Nephron (organoid): Measurements from ENCODE around the gene ABLIM2.

Source experiments
- H3K27ac Mint-ChIP-seq, 3 experiments: 2 replicates each; pipeline ENCODE4 v1.8.0; 2020; ENCODE audit warnings: mixed read lengths in 3 of 3, mild to moderate bottlenecking in 2 of 3, moderate library complexity in 1 of 3
- H3K27me3 Mint-ChIP-seq: 2 replicates; pipeline ENCODE4 v1.8.0; 2021; ENCODE audit warnings: low read depth, mild to moderate bottlenecking, moderate library complexity, mixed read lengths
- H3K36me3 Mint-ChIP-seq: 2 replicates; pipeline ENCODE4 v1.8.0; 2020; ENCODE audit warnings: low read depth, mixed read lengths
- H3K4me1 Mint-ChIP-seq: 2 replicates; pipeline ENCODE4 v1.8.0; 2020; ENCODE audit warnings: mixed read lengths
- H3K4me3 Mint-ChIP-seq, 3 experiments: 2 replicates each; pipeline ENCODE4 v1.8.0; 2020; ENCODE audit warnings: mild to moderate bottlenecking in 3 of 3, mixed read lengths in 3 of 3, moderate library complexity in 2 of 3
- H3K9me3 Mint-ChIP-seq: 2 replicates; pipeline ENCODE4 v1.8.0; 2020; ENCODE audit warnings: mixed read lengths
- CTCF ChIP-seq, 3 experiments: fragments of 200-600 bp; sonication (generic); IDR thresholded peaks; one replicate each; pipeline ENCODE4 v1.5.0; 2021; ENCODE audit warnings: antibody characterized with exemption in 3 of 3; ENCODE audit not compliant: unreplicated experiment in 3 of 3

The ABLIM2 gene

GRCh38 chr4:8188743-8189550 is 30.3 kb upstream of the ABLIM2 start:
- no peak overlapping the region for H3K27ac Mint-ChIP-seq
- no peaks in the 10 kb centered on the region for H3K36me3 Mint-ChIP-seq
- H3K9me3 Mint-ChIP-seq = no peaks in the 10 kb centered on the region
- H3K4me1 Mint-ChIP-seq = peaks cover 36% of the 10 kb centered on the region
- TF ChIP-seq CTCF (IDR thresholded peaks at IDR 0.05; ENCODE audit: unreplicated experiment in 3 of 3) = no peak
- peaks cover 16% of the 10 kb centered on the region for H3K27me3 Mint-ChIP-seq
- no peak overlapping the region for H3K4me3 Mint-ChIP-seq

GRCh38 chr4:8188085-8188484 is 29.5 kb upstream of the ABLIM2 start:
- no peaks in the 10 kb centered on the region for H3K36me3 Mint-ChIP-seq
- H3K4me1 Mint-ChIP-seq = peaks cover 38% of the 10 kb centered on the region
- no peaks in the 10 kb centered on the region for H3K9me3 Mint-ChIP-seq
- no peak for TF ChIP-seq CTCF (IDR thresholded peaks at IDR 0.05; ENCODE audit: unreplicated experiment in 3 of 3)
- no peak overlapping the region for H3K27ac Mint-ChIP-seq
- H3K4me3 Mint-ChIP-seq = no peak overlapping the region
- H3K27me3 Mint-ChIP-seq = peaks cover 23% of the 10 kb centered on the region

- H3K36me3 Mint-ChIP-seq = no peaks in the 10 kb centered on the region
- H3K9me3 Mint-ChIP-seq = no peaks in the 10 kb centered on the region
- peak overlapping the region in 2 of 3 experiments; percentile 28 to 31 for H3K4me3 Mint-ChIP-seq
- H3K27me3 Mint-ChIP-seq = peaks cover 23% of the 10 kb centered on the region
- H3K27ac Mint-ChIP-seq = peak overlapping the region; percentile 16 to 82 (median 32)
- no peak for TF ChIP-seq CTCF (IDR thresholded peaks at IDR 0.05; ENCODE audit: unreplicated experiment in 3 of 3)
- H3K4me1 Mint-ChIP-seq = peaks cover 33% of the 10 kb centered on the region
Observed at GRCh38 chr4:8185930-8186329, 27.3 kb upstream of the ABLIM2 start.

GRCh38 chr4:8185295-8185694 is 26.7 kb upstream of the ABLIM2 start:
- Mint-ChIP-seq H3K27me3 (peaks cover 29% of the 10 kb centered on the region), H3K36me3 (no peaks in the 10 kb centered on the region), H3K4me1 (peaks cover 37% of the 10 kb centered on the region), H3K9me3 (no peaks in the 10 kb centered on the region), H3K4me3 (no peak overlapping the region), H3K27ac (peak overlapping the region; percentile 16 to 45 (median 45))
- no peak for TF ChIP-seq CTCF (IDR thresholded peaks at IDR 0.05; ENCODE audit: unreplicated experiment in 3 of 3)

GRCh38 chr4:8184061-8184460 is 25.4 kb upstream of the ABLIM2 start:
- Mint-ChIP-seq H3K27ac (peak overlapping the region; percentile 25 to 85 (median 49)), H3K4me1 (peaks cover 37% of the 10 kb centered on the region), H3K9me3 (no peaks in the 10 kb centered on the region), H3K36me3 (no peaks in the 10 kb centered on the region), H3K4me3 (peak overlapping the region in 1 of 3 experiments; percentile 29), H3K27me3 (peaks cover 31% of the 10 kb centered on the region)
- no peak for TF ChIP-seq CTCF (IDR thresholded peaks at IDR 0.05; ENCODE audit: unreplicated experiment in 3 of 3)
